NCI-H82 (cell line): Measurements from ENCODE around the gene C9orf72.

Source experiments
- DNase-seq: peaks from one replicate; lab custom pipeline; 2025; lab: John Stamatoyannopoulos, UW

C9orf72 gene

DNA sequence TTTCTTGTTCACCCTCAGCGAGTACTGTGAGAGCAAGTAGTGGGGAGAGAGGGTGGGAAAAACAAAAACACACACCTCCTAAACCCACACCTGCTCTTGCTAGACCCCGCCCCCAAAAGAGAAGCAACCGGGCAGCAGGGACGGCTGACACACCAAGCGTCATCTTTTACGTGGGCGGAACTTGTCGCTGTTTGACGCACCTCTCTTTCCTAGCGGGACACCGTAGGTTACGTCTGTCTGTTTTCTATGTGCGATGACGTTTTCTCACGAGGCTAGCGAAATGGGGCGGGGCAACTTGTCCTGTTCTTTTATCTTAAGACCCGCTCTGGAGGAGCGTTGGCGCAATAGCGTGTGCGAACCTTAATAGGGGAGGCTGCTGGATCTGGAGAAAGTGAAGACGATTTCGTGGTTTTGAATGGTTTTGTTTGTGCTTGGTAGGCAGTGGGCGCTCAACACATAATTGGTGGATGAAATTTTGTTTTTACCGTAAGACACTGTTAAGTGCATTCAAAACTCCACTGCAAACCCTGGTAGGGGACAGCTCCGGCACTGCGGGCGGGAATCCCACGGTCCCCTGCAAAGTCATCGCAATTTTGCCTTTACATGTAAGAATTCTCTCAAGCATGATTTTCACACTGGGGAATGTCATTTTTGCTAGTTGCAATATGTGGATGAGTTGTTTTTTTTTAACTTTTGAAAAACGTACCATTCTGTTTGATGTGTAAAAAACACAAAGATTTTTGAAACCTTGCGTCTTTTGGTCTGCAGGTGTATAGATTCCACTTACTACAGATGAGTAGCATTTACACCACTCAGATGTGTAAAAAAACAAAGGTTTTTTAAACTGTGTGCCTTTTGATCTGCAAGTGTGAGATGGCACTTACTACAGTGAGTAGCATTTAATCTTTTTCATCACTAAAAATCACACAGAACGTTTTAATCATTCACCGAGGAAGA is 631 bp upstream of the C9orf72 start:
- DNase-seq, result peak; percentile 99

- DNase-seq, result peak; percentile 56
Observed at GRCh38 chr9:27572566-27572917, 739 bp downstream of the C9orf72 start.

DNA sequence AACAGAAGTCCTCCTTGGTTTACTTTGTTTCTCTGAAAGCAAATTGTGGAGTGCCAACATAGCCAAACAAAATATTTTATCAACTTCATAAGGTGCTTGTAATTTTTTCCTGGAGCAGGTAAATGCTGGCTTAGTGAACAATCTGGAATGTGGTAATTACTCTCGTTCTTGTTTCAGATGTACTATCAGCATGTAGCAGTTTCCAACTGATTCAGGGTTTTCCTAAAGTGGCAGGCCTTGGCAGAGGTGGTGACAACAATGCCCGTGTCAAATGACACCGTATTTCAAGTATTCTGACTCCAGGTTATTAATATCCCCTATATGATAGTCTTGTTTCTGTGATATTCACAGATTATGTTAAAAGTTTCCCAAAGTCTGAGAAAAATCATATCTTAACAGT is 1.2 kb downstream of the C9orf72 start:
- DNase-seq, result no peak

DNA sequence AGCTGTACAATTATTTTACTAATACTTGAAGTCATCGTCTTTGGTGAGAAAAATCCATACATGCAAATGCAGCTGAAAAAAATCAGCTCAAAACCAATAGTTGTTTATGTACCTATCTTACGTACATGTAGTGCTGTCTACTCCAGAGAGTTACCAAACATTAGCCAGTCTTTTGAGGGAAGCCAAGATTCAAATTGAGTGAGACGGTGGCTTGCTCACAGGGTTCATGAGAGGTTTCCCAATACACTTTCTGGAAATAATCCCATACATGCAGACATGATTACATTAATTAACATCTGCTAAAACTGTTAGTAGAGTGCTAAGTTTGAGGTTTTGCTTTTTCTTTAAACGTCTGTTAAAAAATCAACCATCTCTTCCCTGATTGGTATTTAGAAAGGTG is 2.3 kb downstream of the C9orf72 start:
- DNase-seq, result peak; percentile 10

- DNase-seq, result no peak
Observed at GRCh38 chr9:27569406-27569805, 3.9 kb downstream of the C9orf72 start.

GRCh38 chr9:27566118-27566517 is 7.2 kb downstream of the C9orf72 start:
- DNase-seq, result no peak

GRCh38 chr9:27565696-27566095 is 7.6 kb downstream of the C9orf72 start:
- no peak for DNase-seq

DNA sequence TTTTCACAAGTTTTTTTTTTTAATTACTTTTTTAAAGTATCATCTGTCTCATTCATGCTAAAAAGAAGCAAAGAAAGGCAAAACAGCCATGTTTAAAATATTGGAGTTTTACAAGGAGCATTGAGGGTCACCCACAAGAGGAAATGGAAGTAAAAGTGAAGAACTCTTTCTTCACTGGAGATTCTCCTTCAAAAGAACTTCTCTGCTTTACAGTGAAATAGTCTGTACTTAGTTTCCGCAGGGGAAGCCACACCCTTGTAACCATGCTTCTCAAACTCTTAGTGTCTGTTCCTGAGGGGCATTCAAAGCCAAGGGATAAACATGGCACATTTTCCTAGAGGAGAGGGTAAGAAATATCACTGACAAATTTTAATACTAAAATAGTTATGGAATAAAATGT is 8.6 kb downstream of the C9orf72 start:
- DNase-seq, result no peak

DNA sequence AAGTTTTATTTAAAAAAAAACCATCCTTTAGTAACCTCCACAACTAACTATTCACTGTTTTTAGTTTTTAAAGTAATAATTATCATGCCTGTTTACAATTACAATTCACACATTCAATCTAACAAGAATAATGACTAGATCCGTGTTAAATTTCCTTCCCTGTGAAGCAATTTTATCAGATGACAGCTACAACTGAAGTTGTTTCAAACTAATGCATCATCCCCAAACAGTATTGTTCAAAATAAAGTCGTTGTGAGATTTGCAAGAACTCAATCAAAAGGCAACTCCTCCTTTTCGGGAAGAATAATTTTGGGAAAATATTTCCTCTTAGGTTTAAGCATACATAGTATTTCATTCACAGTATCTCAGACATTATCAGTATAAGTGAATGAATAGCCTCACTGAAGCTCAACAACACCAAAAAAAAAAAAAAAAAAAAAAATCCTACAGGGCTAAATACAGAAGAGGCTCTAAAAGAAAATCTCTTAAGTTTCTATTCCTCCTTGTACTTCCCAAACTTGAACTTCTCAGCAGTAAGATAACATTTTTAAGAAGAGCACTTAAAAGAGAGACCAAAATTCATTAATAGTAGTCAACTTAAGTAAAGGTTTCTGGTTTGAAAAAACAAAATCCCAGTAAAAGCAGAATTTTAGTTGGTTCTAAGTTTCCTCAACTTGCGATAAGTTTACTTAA is 9.4 kb downstream of the C9orf72 start:
- no peak for DNase-seq

- no peak for DNase-seq
Observed at GRCh38 chr9:27561685-27562084, 11.6 kb downstream of the C9orf72 start.

DNA sequence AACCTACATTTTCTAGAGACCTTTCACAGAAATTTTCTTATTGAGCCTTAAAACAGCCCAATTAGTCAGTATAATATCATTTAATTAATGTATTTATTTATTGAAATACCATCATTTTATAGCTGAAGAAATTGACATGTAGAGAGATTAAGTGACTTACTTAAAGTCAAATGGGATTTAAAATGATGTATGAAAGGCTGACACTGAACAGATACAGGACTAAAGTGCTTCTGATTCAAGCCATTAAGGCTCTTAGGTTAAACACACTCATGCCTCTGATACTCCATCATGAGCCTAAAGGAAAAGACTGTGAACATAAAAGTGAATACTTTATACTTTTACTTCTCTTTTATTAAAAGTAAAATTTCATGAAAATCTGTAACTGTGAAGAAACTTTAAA is 12.8 kb downstream of the C9orf72 start:
- peak; percentile 71 for DNase-seq

GRCh38 chr9:27558307-27558706 is 15.0 kb downstream of the C9orf72 start:
- no peak for DNase-seq

GRCh38 chr9:27556470-27556869 is 16.8 kb downstream of the C9orf72 start:
- no peak for DNase-seq

- no peak for DNase-seq
Observed at GRCh38 chr9:27554712-27555111, 18.6 kb downstream of the C9orf72 start.

- DNase-seq, result no peak
Observed at GRCh38 chr9:27549196-27549755, 24.0 kb downstream of the C9orf72 start.

GRCh38 chr9:27548055-27548741 is 25.1 kb downstream of the C9orf72 start:
- DNase-seq, result peak; percentile 36

DNA sequence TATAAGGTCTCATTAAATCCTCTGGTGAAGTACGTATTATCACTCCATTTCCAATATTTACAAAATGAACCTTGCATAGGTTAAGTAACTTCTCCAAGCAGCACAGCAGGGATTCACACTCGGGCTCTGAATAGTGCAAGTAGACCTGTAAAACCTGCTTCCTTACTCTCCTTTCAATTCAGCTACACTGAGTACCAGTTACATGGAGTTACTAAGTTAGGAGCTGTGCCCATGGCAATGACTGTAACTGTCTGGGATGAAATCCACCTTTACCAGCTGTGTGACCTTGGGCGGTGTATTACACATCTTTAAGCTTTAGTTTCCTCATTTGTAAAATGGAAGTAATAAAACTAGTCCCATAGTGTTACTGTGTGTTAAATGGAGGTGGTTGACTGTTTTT is 27.8 kb downstream of the C9orf72 start:
- DNase-seq, result no peak

DNA sequence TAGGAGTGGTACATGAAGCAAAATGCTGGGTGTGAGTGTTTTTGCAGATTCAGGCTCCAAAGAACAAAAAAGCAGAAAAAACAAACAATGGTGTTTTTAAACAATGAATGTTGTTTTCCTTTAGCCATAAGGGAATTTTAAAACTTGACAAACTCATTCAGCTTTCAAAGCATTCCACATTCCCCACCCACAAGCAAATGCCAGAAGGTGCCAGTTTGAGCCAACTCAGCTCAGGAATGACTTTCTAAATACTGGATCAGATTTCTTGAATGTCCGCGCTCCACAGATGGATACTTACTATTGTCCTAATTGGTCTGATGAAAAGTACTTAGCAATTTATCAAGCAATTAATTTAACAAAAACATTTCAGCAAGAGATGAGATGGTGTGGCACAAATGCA is 30.8 kb downstream of the C9orf72 start:
- DNase-seq, result no peak

DNA sequence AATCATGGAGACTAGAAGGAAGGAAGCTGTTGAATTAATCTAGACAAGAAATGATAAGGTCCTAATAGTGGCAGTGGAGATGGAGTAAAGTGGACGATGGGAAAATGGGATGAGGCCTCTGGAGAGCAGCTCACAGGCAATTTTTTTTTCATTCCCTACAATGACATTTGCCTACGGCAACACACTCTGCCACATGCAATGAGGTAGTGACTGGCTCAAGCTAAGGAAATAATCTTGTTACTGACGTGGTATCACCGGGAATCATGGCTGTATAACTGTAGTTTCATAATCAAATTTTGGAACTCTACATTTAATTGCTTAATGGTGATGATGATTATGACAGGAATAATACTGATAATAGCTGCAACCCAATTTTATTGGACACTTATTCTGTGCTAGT is 31.5 kb downstream of the C9orf72 start:
- peak; percentile 11 for DNase-seq

DNA sequence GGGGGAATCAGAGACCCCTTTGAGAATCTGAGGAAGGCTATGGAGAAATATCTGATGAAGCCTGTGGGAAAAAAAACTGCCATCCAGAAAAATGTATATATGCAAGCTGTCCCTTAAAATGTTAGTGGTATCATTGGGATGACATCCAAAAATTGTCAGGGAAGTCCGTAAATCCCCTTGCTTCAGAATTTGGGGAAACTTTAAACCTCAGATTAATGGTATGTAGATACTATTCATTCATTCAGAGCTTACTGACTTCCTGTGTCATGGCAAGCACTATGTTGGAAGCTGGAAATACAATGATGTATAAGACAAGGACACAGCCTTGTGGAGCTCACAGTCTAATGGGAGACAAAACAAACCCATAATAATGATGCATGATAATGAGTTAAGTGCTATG is 32.8 kb downstream of the C9orf72 start:
- DNase-seq, result no peak

- no peak for DNase-seq
Observed at GRCh38 chr9:27539479-27540441, 33.5 kb downstream of the C9orf72 start.
